Left ventricle myocardium inferior (tissue), 1 donor: ENCODE results near the gene PIK3C2G. TPM values are rescaled to one million over a fixed set of nuclear protein-coding genes. Genes with fewer than 3 reads are reported as not detected.

Experiments used
- DNase-seq: peaks from one replicate; pipeline ENCODE4 v3.0.0-alpha.2; 2020
- H3K27ac ChIP-seq: fragments of 200-600 bp; replicated peaks from 2 replicates; pipeline ENCODE4 v1.8.0; 2021
- H3K27me3 ChIP-seq: fragments of 200-600 bp; 2 replicates; pipeline ENCODE4 v1.8.0; 2021; ENCODE audit warnings: low read depth
- H3K36me3 ChIP-seq: fragments of 200-600 bp; 2 replicates; pipeline ENCODE4 v1.8.0; 2021
- H3K4me1 ChIP-seq: fragments of 200-600 bp; 2 replicates; pipeline ENCODE4 v1.8.0; 2021
- H3K4me3 ChIP-seq: fragments of 200-600 bp; 2 replicates; pipeline ENCODE4 v1.8.0; 2021; ENCODE audit warnings: mild to moderate bottlenecking, moderate library complexity
- H3K9me3 ChIP-seq: fragments of 200-600 bp; replicated peaks from 2 replicates; pipeline ENCODE4 v1.8.0; 2021
- CTCF ChIP-seq: fragments of 200-600 bp; IDR thresholded peaks from 2 replicates; pipeline ENCODE4 v1.8.0; 2021; ENCODE audit warnings: antibody characterized with exemption, mild to moderate bottlenecking, borderline replicate concordance
- intact Hi-C: fragments of 100-400 bp; cut with micrococcal nuclease; formaldehyde crosslinking; loops from one replicate; pipeline ENCODE4 v1.11.0; 2022
- total RNA-seq: library from RNA; stranded (reverse); fragmentation: NEBNext Ultra II Directional; extraction: Animal tissue kit (Norgen Biotek cat#: 25700); gene quantifications from one replicate; pipeline ENCODE4 v1.2.1, GENCODE V29; 2021
- donor health status: DM: no; HTN: yes; CAD: no; lungs with severe emphysema.

The PIK3C2G gene
- total RNA-seq, 1 donor from 2014 or later, result not detected

- Histone ChIP-seq H3K27ac (no peak overlapping the region), H3K36me3 (no peaks in the 10 kb centered on the region), H3K4me1 (peaks cover 16% of the 10 kb centered on the region), H3K9me3 (no peaks in the 10 kb centered on the region), H3K27me3 (no peaks in the 10 kb centered on the region), H3K4me3 (no peak overlapping the region)
- intact Hi-C loops, result no loop called here
- DNase-seq, result no peak
- no peak for TF ChIP-seq CTCF
These were observed 168.0 kb downstream of the PIK3C2G start for GRCh38 chr12:18429366-18429765.

DNA sequence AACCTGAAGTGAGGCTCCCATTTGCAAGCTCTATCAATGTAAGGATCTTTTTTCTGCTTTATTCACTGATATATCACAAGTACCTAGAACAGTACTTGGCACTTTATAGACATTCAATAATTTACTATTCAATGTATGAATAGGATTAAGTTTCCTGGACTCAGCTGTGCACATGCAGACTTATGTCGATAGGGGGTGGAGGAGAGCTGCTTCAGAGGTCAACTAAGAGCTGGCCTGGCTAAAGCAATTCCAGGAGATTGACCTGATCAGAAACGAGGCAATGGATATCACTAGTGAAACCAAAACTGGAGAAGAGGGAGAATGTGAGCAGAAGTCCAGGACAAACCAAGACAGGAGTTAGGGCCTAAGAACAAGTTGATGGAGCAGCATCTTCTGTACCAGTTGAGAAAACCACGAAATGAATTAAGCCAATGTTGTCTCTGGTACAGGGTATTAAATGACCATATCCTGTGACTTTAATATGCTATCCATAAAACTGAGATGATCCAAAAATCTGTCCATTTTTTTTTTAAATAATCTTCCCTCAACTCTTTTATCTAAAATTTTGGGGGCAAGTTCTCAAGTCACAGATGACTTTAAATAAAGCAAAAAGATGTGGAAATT lies 169.2 kb downstream of the PIK3C2G start:
- intact Hi-C loops, result loop anchor here (10.0 kb wide), 1 partner anchor 754 kb away; no protein-coding TSS in a partner anchor
- peaks cover 16% of the 10 kb centered on the region for H3K4me1 ChIP-seq
- no peaks in the 10 kb centered on the region for H3K36me3 ChIP-seq
- H3K9me3 ChIP-seq, result no peaks in the 10 kb centered on the region
- no peak overlapping the region for H3K27ac ChIP-seq
- no peaks in the 10 kb centered on the region for H3K27me3 ChIP-seq
- peak; percentile 24 for DNase-seq
- H3K4me3 ChIP-seq, result no peak overlapping the region
- peak; percentile 88 for TF ChIP-seq CTCF

DNA sequence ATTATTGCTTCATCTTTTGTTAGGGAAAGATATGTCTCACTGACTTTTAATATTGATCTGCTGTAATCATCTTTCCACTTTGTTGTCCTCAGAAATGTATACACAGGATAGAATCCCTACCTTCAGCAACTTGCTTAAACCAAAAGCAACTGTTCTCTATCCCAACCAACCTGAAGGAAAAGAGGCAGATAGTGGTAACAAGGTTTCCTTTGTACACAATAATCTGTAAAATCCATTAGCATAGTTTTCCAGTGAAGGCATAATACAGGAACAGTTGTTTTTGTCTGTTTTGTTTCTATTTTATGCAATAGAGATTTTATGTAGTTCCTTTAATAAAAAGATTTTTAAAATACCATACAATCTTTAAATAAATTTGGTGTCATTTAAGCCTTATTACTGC lies 170.5 kb downstream of the PIK3C2G start:
- H3K4me3 ChIP-seq, result no peak overlapping the region
- H3K36me3 ChIP-seq, result no peaks in the 10 kb centered on the region
- H3K27ac ChIP-seq, result peak overlapping the region; percentile 10
- H3K9me3 ChIP-seq, result no peaks in the 10 kb centered on the region
- H3K4me1 ChIP-seq, result peaks cover 16% of the 10 kb centered on the region
- DNase-seq, result no peak
- intact Hi-C loops, result loop anchor here (10.0 kb wide), 1 partner anchor 753 kb away; no protein-coding TSS in a partner anchor
- H3K27me3 ChIP-seq, result no peaks in the 10 kb centered on the region
- TF ChIP-seq CTCF, result no peak

GRCh38 chr12:18432206-18432605 lies 170.9 kb downstream of the PIK3C2G start:
- H3K27me3 ChIP-seq, result no peaks in the 10 kb centered on the region
- peaks cover 16% of the 10 kb centered on the region for H3K4me1 ChIP-seq
- H3K27ac ChIP-seq, result no peak overlapping the region
- H3K36me3 ChIP-seq, result no peaks in the 10 kb centered on the region
- no peak overlapping the region for H3K4me3 ChIP-seq
- DNase-seq, result no peak
- TF ChIP-seq CTCF, result no peak
- intact Hi-C loops, result loop anchor here (10.0 kb wide), 1 partner anchor 753 kb away; no protein-coding TSS in a partner anchor
- H3K9me3 ChIP-seq, result no peaks in the 10 kb centered on the region

GRCh38 chr12:18436170-18436569 lies 174.9 kb downstream of the PIK3C2G start:
- intact Hi-C loops, result loop anchor here (10.0 kb wide), 1 partner anchor 749 kb away; no protein-coding TSS in a partner anchor
- Histone ChIP-seq H3K9me3 (no peaks in the 10 kb centered on the region), H3K4me1 (peaks cover 10% of the 10 kb centered on the region), H3K36me3 (no peaks in the 10 kb centered on the region), H3K27me3 (no peaks in the 10 kb centered on the region), H3K4me3 (no peak overlapping the region), H3K27ac (no peak overlapping the region)
- no peak for DNase-seq
- TF ChIP-seq CTCF, result no peak
